HG03457 (cell line): ENCODE measurements around the gene C1orf226.

ENCODE experiments used
- ATAC-seq: cut with Tn5 transposase; IDR thresholded peaks from one replicate; pipeline ENCODE4 v1.9.1; 2021; ENCODE audit warnings: moderate number of reproducible peaks; ENCODE audit not compliant: unreplicated experiment

C1orf226 gene

GRCh38 chr1:162384116-162384515 is 2.6 kb downstream of the C1orf226 start:
- ATAC-seq, result no peak

DNA sequence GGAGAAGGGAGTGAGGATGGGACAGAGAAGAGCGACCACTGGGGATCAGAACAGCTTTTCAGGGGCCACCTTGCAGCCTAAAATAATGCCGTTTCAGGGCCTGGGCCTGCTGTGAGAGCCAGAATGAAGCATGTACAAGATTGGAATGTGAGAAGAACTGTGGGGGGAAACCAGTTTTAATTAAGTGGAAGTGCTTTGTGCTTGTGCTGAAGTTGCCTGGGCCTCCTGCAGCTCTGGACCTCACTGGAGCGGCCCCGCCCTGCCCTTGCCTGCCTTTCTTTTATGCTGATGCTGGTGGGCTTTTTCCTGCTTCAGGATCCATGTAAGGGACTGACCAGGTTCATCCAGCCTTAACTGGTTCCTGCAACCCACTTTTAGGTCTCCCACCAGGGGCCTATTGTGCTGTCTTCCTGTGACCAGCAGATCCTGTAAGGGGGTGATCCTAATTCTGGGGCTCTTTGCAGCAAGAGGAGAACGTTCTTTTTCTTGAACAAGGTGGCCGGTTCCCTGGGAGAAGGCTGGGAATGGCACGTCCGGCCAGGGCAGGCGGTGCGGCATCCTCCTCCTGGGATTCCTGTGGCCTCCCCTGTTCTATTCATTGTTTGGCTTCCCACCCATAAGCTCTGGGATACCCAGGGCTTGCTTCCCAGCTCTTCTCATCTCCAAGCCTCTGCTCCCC is 3.2 kb downstream of the C1orf226 start:
- no peak for ATAC-seq

- ATAC-seq, result no peak
Measured at GRCh38 chr1:162385280-162385623, 3.7 kb downstream of the C1orf226 start.

- ATAC-seq, result no peak
Measured at GRCh38 chr1:162385702-162386101, 4.2 kb downstream of the C1orf226 start.

GRCh38 chr1:162386292-162387225 is 5.0 kb downstream of the C1orf226 start:
- no peak for ATAC-seq

GRCh38 chr1:162387226-162388082 is 5.9 kb downstream of the C1orf226 start:
- no peak for ATAC-seq

GRCh38 chr1:162388083-162388594 is 6.6 kb downstream of the C1orf226 start:
- ATAC-seq, result no peak

DNA sequence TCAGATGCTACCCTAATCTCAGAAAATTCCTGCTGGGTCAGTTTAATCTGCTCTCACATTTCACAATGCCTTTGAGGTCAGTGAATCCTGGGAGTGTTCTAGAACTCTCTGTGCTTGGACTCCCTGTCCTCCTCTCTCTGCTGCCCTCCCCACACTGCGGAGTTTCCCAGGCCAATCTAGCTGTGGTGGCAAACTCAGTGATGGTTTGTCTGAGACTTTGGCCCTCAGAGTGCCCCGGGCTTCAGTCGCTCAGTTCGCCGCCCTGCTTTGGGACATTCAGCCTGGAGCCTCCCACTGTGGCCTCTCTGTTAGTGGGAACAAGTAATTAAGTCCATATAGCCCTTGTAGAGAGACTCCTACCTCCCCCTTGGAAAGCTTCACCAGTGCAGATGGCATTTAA is 7.1 kb downstream of the C1orf226 start:
- ATAC-seq, result no peak

- ATAC-seq, result no peak
Measured at GRCh38 chr1:162389021-162389818, 7.7 kb downstream of the C1orf226 start.

DNA sequence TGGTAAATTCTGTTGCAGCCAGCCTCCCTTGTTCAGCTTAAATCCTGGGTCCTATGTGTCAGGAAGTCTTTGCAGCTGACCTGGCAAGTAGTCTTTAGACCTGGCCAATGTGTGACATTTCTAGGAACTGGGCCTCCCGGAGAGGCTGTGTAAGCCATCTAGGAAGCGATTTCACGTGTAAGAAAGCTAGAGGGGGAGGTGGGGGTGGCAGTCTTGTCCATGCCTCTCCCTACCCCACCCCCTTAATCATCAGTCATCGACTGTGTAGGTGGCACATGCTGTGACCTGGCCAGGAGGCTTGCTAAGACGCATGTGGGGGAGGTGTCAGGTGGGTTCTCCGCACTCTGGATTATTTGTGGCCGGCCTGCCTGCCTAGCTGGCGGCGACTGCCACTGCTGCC is 8.4 kb downstream of the C1orf226 start:
- ATAC-seq, result no peak

DNA sequence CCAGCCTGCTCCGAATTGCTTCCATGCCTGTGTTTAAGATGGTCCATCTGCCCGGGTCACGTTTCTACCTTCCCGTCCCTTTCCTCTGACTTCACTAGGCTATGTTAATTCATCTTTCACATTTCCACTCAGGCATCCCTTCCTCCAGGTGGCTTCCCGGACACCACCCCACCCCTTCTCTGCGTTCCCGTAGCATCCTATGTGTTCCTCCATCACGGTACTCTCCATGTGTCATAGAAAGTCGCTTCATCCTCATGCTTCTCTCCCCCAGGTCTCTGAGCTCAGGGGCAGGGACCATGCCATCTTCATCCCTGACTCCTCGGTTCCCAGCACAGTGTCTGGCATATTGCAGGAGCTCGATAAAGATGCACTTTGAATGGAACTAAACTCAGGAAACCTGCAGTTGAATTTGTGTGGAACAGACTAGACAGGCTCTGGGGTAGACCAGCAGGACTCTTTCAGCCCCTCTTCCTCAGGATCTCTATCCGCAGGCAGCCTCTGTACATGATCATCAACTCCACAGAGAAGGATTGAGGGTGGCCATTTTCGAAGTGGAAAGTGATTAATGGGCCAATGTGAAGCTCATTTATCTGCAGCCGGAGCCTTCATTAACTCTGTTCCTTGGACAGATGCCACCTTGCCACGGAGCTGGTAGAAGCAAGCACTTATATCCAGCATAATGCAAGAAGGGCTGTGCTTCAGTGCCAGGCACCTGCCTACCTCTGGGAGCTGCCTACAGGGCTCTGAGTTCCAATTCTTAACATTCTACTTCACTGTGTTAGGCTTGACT is 9.1 kb downstream of the C1orf226 start:
- ATAC-seq, result no peak

GRCh38 chr1:162391790-162392563 is 10.4 kb downstream of the C1orf226 start:
- no peak for ATAC-seq

DNA sequence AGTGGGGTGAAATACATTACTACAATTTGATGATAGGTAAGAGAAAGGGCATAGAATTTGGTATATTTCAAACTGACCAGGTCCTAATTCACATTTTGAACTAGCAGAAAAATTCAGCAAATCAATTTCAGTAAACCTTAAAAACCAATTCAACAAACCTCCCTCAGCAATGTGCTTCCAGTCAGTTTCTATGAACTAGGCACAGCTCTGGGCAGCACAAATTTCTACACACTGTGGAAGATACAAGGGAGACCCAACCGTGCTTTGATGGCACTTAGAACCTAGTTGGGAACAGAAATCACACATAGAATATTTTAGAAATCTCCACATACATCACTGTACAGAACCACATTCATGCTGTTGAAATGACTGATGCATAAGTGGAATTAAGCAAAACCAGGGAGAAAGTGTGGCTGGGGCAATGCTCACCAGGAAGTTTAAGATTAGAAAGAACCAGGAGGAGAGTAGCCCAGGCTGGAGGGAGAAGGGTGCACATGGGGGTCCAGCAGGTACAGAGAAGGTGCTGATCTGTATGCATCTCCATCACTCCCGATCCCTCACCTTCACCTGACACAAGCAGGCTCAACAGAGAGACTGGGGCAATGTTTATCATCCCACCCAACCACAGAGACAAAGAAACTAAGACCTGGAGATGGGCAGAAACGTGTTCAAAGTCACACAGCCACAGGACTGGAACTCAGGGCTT is 14.8 kb downstream of the C1orf226 start:
- no peak for ATAC-seq

DNA sequence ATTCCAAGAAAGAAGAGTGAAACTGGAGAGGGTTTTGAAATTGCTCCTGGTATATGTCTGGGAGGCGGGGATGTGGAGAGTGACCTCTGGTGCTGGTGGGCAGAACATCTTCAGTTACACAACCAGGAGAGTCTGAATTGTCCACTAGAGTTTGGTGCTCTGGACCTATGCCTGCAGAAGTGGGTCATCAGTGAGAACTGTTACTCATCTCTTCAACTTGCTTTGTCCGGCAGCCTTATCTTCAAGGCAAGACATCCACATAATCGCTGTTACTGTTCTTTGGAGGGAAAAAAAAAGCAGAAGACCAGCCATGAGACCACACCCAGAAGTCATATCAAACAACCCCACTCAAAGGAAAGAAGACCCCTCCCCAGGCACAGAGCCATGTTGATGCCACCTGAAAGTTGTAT is 15.5 kb downstream of the C1orf226 start:
- no peak for ATAC-seq

DNA sequence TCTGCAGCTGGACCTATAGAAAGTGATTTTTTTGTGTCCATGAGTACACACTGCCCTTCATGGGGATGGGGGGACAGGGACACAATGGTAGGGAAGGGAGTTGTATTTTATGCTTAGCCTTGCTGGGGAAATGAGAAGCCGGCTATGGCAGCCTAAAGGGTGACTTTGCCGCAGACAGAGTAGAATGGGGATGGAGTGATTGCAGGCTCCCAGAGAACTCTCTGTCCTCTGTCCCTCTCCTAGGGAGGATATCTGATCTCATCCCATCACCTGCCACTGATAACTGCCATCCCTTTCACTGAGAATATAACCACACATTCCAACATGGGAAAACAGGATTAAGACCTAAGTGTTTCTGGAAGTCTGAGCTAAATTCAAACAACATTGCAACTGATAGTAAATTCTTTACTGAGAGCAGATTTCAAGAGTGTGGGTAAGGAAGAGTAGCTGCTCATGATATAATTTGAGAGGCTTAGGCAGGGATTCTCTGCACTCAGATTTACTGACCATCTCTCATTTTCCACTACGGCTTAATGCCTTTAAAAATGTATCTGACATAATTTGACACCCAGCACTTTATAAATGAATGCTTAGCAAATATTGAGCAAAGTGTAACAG is 16.5 kb downstream of the C1orf226 start:
- no peak for ATAC-seq

- no peak for ATAC-seq
Measured at GRCh38 chr1:162398999-162399580, 17.6 kb downstream of the C1orf226 start.

DNA sequence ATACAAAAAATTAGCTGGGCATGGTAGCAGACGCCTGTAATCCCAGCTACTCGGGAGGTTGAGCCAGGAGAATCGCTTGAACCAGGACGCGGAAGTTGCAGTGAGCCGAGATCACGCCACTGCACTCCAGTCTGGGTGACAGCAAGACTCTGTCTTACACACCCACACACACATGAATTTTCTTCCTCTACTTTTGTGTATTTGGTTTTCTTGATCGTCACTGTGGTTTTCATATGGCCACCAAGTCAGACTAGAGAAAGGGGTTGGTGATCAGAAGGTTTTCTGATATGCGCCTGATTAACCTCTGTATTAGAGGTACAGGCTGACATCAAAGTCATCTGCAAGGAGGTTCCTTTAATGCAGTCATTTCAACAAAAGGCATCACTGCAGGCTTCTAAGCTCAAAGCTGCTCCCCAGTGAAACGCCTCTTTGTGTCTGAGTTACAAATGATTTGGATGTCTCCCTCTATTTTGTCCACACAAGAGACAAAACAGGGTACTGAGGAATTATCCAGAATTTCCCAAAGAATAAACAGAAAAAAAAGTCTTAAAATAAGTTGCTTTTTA is 19.3 kb downstream of the C1orf226 start:
- ATAC-seq, result no peak
